Endothelial cell (in vitro differentiated cells): ENCODE results near the gene IKBKG. TPM values are rescaled to one million over a fixed set of nuclear protein-coding genes. Genes with fewer than 3 reads are reported as not detected.

Experiments
- DNase-seq: peaks from one replicate; pipeline ENCODE4 v3.0.0; 2021; ENCODE audit warnings: low spot score
- H3K27ac Mint-ChIP-seq: one replicate; pipeline ENCODE4 v1.8.0; 2021; ENCODE audit warnings: mixed read lengths, inconsistent platforms; ENCODE audit not compliant: unreplicated experiment
- H3K27me3 Mint-ChIP-seq: one replicate; pipeline ENCODE4 v1.8.0; 2021; ENCODE audit warnings: mild to moderate bottlenecking, moderate library complexity, mixed read lengths, inconsistent platforms; ENCODE audit not compliant: unreplicated experiment
- H3K36me3 Mint-ChIP-seq: one replicate; pipeline ENCODE4 v1.8.0; 2021; ENCODE audit warnings: mild to moderate bottlenecking, low read depth, mixed read lengths, inconsistent platforms; ENCODE audit not compliant: unreplicated experiment
- H3K4me1 Mint-ChIP-seq: one replicate; pipeline ENCODE4 v1.8.0; 2021; ENCODE audit warnings: mild to moderate bottlenecking, mixed read lengths, inconsistent platforms; ENCODE audit not compliant: unreplicated experiment
- H3K4me3 Mint-ChIP-seq: one replicate; pipeline ENCODE4 v1.8.0; 2021; ENCODE audit warnings: mild to moderate bottlenecking, mixed read lengths, inconsistent platforms; ENCODE audit not compliant: unreplicated experiment
- H3K9me3 Mint-ChIP-seq: one replicate; pipeline ENCODE4 v1.8.0; 2021; ENCODE audit warnings: mixed read lengths, inconsistent platforms; ENCODE audit not compliant: unreplicated experiment
- CTCF ChIP-seq: fragments of 200-600 bp; sonication (generic); IDR thresholded peaks from one replicate; pipeline ENCODE4 v1.5.0; 2021; ENCODE audit warnings: antibody characterized with exemption; ENCODE audit not compliant: unreplicated experiment
- total RNA-seq: library from RNA; stranded (reverse); fragmentation: NEBNext Ultra II Directional; extraction: Animal tissue kit (Norgen Biotek cat#: 25700); gene quantifications from one replicate; pipeline ENCODE4 v1.2.1, GENCODE V29; 2021; ENCODE audit not compliant: unreplicated experiment

IKBKG gene
- total RNA-seq, 1 donor from 2014 or later: 23.0 TPM

GRCh38 chrX:154506483-154507332, 40.7 kb upstream of the IKBKG start:
- no peak for TF ChIP-seq CTCF
- no peak for DNase-seq
- H3K4me3 Mint-ChIP-seq: no peak overlapping the region
- H3K27ac Mint-ChIP-seq: no peak overlapping the region
- H3K36me3 Mint-ChIP-seq: peaks cover 19% of the 10 kb centered on the region
- H3K9me3 Mint-ChIP-seq: no peaks in the 10 kb centered on the region
- H3K27me3 Mint-ChIP-seq: no peaks in the 10 kb centered on the region
- H3K4me1 Mint-ChIP-seq: no peaks in the 10 kb centered on the region

- H3K27me3 Mint-ChIP-seq: no peaks in the 10 kb centered on the region
- H3K4me1 Mint-ChIP-seq: no peaks in the 10 kb centered on the region
- no peak for DNase-seq
- no peak for TF ChIP-seq CTCF
- H3K36me3 Mint-ChIP-seq: peaks cover 19% of the 10 kb centered on the region
- H3K4me3 Mint-ChIP-seq: no peak overlapping the region
- H3K27ac Mint-ChIP-seq: no peak overlapping the region
- no peaks in the 10 kb centered on the region for H3K9me3 Mint-ChIP-seq
Observed at GRCh38 chrX:154507673-154508383, 39.6 kb upstream of the IKBKG start.

- Mint-ChIP-seq H3K36me3 (peaks cover 19% of the 10 kb centered on the region), H3K4me1 (no peaks in the 10 kb centered on the region), H3K27ac (no peak overlapping the region), H3K9me3 (no peaks in the 10 kb centered on the region), H3K4me3 (no peak overlapping the region), H3K27me3 (no peaks in the 10 kb centered on the region)
- no peak for TF ChIP-seq CTCF
- no peak for DNase-seq
Observed at GRCh38 chrX:154508384-154508745, 39.1 kb upstream of the IKBKG start.

- Mint-ChIP-seq H3K27ac (no peak overlapping the region), H3K27me3 (no peaks in the 10 kb centered on the region), H3K9me3 (no peaks in the 10 kb centered on the region), H3K4me3 (no peak overlapping the region), H3K36me3 (peaks cover 19% of the 10 kb centered on the region), H3K4me1 (no peaks in the 10 kb centered on the region)
- no peak for TF ChIP-seq CTCF
- DNase-seq: no peak
Observed at GRCh38 chrX:154509455-154509854, 38.0 kb upstream of the IKBKG start.

- Mint-ChIP-seq H3K36me3 (peaks cover 16% of the 10 kb centered on the region), H3K4me3 (no peak overlapping the region), H3K27ac (no peak overlapping the region), H3K4me1 (peaks cover 2% of the 10 kb centered on the region), H3K27me3 (no peaks in the 10 kb centered on the region), H3K9me3 (no peaks in the 10 kb centered on the region)
- DNase-seq: no peak
- no peak for TF ChIP-seq CTCF
Observed at GRCh38 chrX:154511761-154512160, 35.7 kb upstream of the IKBKG start.
